Occipital lobe (tissue), 2 donors: Measurements from ENCODE around the gene HPGDS. TPM values are rescaled to one million over a fixed set of nuclear protein-coding genes. Genes with fewer than 3 reads are reported as not detected.

ENCODE experiments used
- DNase-seq: peaks from one replicate; lab custom pipeline; 2025; lab: John Stamatoyannopoulos, UW
- total RNA-seq: library from RNA; depleted of rRNA; stranded (reverse); fragments of >200 nt; gene quantifications from one replicate; pipeline ENCODE4 v1.2.3, GENCODE V29; 2014

The HPGDS gene
- total RNA-seq, 1 donor from 2014 or later: 1.4 TPM

DNA sequence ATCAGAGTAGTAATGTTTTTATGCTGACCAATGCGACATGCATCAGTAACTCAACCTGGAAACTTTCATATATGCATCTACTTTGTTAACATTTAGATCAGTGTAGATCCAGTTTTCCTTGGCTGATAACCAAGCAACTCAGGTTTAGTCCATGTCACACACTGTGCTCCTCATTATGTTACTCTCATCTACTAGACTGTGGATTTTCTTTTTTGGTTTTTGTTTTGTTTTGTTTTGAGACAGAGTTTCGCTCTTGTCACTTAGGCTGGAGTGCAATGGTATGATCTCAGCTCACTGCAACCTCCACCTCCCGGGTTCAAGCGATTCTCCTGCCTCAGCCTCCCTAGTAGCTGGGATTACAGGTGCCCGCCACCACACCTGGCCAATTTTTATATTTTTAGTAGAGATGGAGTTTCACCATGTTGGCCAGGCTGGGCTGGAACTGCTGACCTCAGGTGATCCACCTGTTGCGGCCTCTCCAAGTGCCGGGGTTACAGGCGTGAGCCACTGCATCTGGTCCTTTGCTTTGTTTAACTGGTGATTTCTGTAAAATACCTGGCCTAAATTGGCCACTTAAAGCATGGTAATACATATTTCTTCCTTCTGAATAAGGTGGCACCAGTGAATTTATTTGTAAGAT lies 86.4 kb downstream of the HPGDS start:
- DNase-seq: no peak

DNA sequence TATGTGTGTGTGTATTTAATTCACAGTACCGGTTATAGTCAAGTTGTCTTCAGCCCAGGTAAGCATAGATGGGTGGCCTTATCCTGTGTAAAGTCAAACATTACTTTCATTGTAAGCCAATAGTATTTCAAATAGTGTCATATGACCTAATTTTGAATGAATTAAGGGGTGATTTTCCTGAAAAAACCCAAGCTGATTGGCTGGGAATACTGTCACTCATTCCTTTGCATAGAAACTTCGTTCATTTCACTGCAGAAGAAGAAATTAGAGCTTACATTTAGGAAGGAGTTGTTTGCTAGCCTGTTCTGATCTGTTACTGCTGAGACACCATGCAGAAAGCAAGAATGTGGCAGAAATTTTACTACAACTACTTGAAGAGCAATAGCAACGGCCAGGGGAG lies 89.6 kb downstream of the HPGDS start:
- no peak for DNase-seq

DNA sequence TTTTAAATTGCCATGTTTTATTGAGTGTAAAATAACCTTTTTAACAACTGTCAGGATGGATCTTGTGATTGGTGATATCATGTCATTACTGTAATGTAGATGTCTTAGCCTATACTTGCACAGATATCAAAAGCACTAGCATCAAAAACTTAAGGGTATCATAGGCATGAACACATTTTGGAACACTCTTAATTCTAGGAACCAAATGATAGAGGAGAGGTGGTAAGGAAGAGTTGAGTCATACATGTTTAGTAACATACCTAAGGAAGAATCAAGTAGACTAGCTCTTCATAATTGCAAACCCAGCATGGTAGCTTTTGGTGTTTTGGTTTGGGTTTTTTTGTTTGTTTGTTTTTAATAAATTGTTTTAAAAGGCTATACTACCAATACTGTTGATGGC lies 91.5 kb downstream of the HPGDS start:
- DNase-seq: no peak

Other genes starting within 250 kb of the HPGDS start
- gene SMARCAD1, start 135.0 kb downstream of the HPGDS start, total RNA-seq: 113 TPM
- 27.1 TPM for gene PDLIM5, start 109.1 kb upstream of the HPGDS start, total RNA-seq